Ammon's horn (tissue), 1 donor: ENCODE measurements around the gene CYP8B1.
A peak's percentile ranks its signal among the peaks of the same experiment; 100 is the strongest.

Experiments
- DNase-seq: peaks from one replicate; pipeline ENCODE4 v3.0.0-alpha.2; 2016; ENCODE audit warnings: low spot score

The CYP8B1 gene

GRCh38 chr3:42875325-42876151 is at the start of gene CYP8B1:
CYP8B1 (minus strand) TSS chr3:42875879; CDS start chr3:42875816, 63 bp downstream.
- no peak for DNase-seq

DNA sequence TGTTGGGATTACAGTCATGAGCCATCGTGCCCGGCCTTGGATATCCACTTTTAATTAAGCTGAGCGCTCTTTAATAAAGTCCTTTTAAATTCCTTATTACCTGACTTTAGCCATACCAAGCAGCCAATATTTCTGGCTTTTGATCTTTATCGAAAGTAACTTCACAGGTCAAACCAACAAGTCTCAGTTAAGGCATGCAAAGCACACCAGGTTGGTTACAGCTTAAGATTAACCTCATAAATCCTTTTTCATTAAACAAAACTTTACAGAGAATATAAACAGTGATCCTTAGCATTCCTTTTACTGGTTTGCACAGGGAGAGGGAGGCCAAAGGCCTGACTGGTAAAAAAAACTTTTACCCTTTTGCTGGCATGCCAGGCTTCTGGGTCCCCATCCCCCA is 47.9 kb upstream of the CYP8B1 start:
- no peak for DNase-seq

DNA sequence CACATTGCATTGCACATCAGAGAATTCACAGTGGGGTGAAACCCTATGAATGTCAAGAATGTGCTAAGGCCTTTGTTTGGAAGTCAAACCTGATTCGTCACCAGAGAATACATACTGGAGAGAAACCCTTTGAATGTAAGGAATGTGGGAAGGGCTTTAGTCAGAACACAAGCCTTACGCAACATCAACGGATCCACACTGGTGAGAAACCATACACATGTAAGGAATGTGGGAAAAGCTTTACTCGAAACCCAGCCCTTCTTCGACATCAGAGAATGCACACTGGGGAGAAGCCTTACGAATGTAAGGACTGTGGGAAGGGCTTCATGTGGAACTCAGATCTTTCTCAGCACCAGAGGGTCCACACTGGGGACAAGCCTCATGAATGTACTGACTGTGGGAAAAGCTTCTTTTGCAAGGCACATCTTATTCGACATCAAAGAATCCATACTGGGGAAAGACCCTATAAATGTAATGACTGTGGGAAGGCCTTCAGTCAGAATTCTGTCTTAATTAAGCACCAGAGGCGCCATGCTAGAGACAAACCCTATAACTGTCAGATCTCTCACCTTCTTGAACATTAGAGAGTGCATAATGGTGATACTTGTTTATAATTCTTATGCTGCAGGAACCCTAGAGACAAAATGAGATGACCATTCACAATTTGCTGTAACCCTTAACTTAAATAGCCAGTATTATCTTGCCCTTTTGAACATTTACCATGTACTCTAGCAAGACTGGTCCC is 39.3 kb upstream of the CYP8B1 start:
- no peak for DNase-seq

- DNase-seq = no peak
Measured at GRCh38 chr3:42911551-42911950, 35.9 kb upstream of the CYP8B1 start.

- no peak for DNase-seq
Measured at GRCh38 chr3:42908675-42909074, 33.0 kb upstream of the CYP8B1 start.

DNA sequence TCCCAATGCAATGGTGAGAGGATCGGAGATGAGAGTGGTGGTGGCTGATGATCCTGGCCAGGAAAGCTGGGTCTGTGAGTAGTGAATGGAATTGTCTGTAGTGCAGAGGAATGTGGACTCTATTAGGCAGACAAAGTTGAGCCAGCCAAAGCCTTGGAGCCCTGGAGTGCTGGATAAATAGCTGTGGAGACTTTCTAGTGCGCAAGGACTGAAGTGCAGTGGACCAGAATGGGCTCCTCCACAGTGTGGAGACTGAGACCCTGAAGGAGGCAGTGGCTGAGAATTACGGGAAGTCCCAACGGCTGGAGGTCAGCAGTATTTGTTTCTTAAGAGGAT is 31.1 kb upstream of the CYP8B1 start:
- peak; percentile 19 for DNase-seq

DNA sequence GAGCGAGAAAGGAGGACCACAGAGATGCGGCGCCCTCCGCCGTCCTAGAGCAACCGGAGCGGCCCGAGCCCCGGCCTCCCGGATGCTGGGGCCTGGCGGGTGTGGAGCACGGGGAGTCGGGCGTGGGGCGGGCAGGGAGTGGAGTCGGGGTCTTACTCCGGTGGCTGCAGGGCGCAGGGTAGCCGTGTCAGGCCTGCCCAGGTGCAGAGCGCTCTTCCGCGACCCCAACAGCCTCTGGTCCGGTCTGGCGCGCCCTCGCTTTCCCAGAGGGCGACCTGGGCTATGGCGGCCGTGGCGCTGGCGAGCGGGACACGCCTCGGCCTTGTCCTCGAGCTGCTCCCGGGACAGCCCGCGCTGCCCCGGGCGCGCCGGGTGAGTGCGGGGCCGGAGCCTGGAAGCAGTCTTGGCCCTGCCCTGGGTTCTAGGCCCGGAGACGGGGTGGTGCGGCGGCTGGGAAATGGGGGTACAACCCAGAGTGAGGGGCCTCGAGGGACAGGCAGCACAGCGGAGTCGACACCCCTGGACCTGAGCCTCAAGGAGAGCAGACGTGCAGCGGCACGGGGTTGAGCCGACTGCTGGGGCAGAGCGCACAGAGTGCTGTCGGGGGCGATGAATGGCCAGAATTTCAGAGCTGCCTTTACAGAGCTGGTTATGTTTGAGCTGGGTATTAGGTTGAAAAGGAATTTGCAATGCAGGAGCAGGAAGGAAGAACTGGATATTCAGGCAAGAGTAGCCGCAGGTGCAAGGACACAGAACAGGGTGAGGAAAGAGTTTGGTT is 30.6 kb upstream of the CYP8B1 start, which contains the start of gene ZNF662:
ZNF662 (plus strand) TSS at position 73 of the 778 bp plus-strand sequence. CDS start 1,973 bp downstream, outside the sequence.
- peak; percentile 63 for DNase-seq

- no peak for DNase-seq
Measured at GRCh38 chr3:42905740-42906069, 30.0 kb upstream of the CYP8B1 start.

DNA sequence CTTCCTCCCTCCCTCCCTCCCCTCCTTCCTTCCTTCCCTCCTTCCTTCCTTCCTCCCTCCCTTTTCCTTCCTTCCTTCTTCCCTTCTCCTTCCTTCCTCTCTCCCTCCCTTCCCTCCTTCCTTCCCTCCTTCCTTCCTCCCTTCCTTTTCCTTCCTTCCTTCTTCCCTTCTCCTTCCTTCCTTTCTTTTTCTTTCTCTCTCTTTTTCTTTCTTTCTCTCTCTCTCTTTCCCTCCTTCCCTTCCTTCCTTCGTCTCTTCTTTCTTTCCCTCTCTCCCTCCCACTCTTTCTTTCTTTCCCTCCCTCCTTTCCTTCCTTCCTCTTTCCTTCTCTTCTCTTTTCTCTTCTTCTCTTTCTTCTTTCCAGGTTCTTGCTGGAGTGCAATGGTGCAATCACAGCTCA is 28.4 kb upstream of the CYP8B1 start:
- no peak for DNase-seq

DNA sequence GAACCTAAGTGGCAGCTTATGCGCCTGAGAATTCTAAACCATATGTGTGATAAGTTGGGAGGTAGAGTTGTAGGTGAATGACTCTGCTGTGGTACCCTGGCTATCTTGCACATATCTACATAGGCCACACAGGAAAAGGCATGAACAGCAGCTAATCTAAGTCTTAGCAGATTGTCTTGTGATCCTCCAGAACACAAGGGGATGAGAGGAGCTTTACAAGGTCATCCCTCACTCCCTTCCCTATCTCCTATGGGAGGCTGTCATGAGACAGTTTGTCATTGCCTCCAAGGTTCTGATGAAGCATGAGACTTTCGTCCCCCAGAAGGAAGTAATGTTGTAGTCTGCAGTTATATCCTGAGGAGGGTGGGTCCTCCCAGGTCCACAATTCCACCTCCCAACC is 26.6 kb upstream of the CYP8B1 start:
- DNase-seq = no peak

DNA sequence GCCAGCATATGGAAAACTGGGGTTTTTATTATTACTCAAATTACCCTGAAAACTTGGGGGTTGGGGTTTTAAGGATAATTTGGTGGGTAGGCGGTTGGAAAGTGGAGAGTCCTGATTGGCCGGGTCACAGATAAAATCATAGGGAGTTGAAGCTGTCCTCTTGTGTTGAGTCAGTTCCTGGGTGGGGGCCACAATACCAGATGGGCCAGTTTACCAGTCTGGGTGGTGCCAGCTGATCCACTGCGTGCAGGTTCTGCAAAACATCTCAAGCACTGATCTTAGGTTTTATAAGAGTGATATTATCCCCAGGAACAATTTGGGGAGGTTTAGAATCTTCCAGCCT is 25.4 kb upstream of the CYP8B1 start:
- DNase-seq = no peak

GRCh38 chr3:42900226-42901072 is 24.8 kb upstream of the CYP8B1 start:
- no peak for DNase-seq

DNA sequence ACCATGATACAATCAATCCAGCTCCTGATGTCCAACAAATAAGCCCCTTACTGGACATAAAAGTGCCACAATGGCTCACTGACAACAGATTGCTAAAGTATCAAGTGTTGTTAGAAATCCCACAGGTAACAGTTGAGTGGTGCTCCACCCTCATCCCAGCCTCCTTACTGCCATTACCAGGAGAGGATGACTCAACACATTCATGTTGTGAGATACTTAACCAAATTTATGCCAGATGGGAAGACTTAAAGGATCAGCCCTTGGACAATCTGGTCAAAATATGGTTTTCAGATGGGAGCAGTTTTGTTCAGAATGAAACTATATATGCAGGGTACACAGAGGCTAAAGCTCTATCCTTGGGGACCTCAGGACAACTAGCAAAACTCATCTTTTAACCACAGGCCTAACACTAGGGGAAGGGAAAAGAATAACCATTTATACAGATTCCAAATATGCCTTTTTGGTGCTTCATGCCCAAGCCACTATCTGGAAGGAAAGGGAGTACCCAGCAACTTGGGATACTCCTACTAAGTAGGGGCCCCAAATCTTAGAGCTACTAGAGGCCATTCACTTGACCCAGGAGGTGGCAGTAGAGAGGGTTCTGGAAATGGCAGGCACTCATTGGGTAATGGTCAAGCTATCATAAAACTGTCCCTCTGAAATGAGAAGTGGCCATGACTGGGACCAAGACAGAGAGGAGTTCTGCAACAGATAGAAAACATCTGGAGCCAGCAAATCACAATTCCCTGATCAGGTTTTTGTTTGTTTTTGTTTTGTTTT is 23.4 kb upstream of the CYP8B1 start:
- no peak for DNase-seq

GRCh38 chr3:42895580-42895868 is 19.8 kb upstream of the CYP8B1 start:
- DNase-seq = no peak

GRCh38 chr3:42894698-42895579 is 19.3 kb upstream of the CYP8B1 start:
- no peak for DNase-seq

- no peak for DNase-seq
Measured at GRCh38 chr3:42892807-42893206, 17.1 kb upstream of the CYP8B1 start.

GRCh38 chr3:42892169-42892568 is 16.5 kb upstream of the CYP8B1 start:
- no peak for DNase-seq

DNA sequence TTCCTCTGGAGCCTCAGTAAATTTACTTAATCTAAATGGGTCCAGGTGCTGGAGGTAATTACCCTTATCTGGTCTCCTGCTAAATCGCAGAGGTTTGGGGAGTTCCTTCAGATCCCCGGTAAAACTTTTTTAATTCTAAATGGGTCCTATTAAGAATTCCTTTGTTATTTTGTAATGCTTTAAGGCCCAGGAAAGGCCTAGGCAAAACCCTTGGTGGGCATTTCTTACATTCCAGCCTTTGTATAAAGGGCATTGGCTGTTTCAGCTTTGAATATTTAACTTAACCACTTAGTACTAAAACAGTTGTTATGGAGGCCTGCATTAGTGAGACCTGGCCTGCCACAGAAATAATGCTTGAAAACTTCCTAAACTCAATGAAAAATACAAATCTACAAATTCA is 15.4 kb upstream of the CYP8B1 start:
- DNase-seq = no peak

DNA sequence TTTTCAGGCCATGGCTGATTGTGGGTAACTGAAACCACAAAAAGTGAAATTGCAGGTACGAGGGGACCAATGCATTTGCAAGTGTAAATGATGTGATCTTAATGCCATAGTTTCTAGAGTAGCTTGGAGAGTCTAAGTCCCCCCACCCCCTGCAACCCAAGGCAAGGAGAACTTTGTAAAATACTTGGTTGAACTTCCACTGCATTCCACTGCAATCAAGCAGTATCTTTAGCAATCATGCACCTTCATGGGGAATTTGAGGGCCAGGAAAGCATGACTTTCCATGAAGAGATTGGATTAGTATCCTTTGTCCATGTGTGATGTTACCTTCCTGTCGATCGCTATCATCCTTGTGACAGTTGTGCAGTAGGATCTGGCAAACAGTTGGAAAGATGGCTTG is 11.4 kb upstream of the CYP8B1 start:
- no peak for DNase-seq

DNA sequence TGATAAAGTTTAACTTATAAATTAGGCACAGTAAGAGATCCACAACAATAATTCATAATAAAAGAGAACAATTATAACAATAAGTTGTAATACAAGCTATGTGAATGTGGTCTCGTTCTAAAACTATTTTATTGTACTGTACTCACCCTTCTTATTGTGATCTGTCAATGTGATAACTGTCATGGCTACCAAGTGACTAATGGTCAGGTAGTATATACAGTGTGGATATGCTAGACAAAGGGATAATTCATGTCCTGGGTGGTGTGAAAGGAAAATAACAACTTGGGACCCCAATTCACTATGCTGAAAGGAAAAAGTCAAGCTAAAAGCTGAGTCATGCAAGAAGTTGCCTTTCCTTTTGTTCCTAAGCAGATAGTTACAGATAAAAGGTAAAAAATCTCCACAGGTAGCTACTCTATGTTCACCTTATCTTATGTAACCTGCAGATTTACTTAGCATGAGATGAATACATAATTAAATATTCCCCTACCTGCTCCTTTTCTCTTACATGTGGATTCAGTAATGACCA is 10.7 kb upstream of the CYP8B1 start:
- DNase-seq = no peak
